CD4-positive, alpha-beta T cell treated with Interleukin-17A for 1 hour (primary cell): Measurements from ENCODE around the gene IPO4.

Experiments used
- DNase-seq: peaks from one replicate; pipeline ENCODE4 v3.0.0-alpha.2; 2020

Gene IPO4

GRCh38 chr14:24146978-24147760 is 41.4 kb downstream of the IPO4 start, which contains the start of gene RNF31:
TSS of gene RNF31 (plus strand) at chr14:24147498. CDS start at chr14:24147699, 201 bp downstream.
- peak; percentile 97 for DNase-seq

DNA sequence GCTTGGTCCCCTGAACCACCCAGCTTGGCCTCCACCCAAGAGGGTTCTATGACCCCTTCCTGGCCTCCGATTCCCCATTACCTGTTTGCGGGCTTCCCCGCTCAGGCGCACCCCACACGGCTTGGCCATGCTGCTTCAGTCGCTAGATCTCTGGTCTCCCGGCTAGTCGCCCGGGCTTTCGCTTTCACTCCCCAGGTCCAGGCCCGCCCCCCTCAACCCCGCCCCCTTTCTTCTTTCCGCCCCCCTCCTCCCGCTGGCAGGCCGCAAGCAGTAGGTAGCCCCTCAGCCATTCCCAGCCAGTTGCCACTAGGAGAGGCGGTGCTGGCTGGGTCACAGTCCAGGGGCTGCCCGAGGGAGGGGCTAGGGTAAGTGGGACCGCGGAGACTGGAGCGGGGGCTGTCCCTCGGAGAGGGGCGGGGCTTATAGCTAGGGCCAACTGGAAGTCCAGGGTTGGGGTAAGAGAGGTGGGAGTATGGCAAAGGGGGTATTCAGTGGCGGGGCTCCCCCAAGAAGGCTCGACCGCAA is 42.1 kb downstream of the IPO4 start, which contains the start of gene PSME2:
Gene PSME2, minus strand, starts transcription at position 158 of the 525 bp plus-strand sequence. Its CDS starts 29 bp downstream, at position 129.
- DNase-seq = peak; percentile 92

DNA sequence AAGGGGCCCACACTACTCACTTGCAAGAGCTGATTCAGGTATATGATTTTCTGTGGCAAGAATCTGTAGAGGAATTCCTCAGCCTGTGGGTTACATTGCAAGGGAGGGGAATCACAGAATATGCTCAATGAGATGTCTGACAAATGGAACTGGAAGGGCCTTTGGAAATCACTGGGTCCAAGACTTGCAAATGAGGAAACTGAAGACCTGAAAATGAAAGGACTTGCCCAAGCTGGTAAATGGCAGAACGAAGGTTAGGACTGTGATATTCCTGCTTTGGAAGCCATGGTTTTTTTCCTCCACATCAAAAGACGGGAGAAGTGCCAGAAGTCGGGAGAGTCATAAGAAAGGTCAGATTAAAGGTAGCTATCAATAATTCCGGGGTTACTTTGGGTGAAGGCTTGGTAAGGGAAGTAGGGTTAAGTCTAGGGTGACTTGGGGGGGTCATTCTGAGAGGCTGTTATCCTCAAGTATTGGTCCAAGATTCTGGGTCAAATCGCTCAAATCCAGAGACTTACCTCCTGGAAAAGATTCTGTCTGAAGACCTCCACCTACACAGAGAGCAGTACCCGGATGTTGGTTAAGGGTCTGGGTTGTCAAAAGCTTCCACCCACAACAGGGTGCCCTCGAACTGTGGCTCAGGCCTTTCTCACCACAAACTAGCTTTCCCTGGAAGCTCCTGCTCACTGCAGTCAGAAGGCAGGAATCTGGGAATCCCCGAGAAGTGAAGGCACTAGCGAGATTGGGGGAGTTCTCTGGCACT is 42.7 kb downstream of the IPO4 start:
- no peak for DNase-seq

- no peak for DNase-seq
Measured at GRCh38 chr14:24145219-24145618, 43.4 kb downstream of the IPO4 start.

- DNase-seq = no peak
Measured at GRCh38 chr14:24144451-24144850, 44.2 kb downstream of the IPO4 start.

GRCh38 chr14:24143511-24143910 is 45.1 kb downstream of the IPO4 start:
- no peak for DNase-seq

DNA sequence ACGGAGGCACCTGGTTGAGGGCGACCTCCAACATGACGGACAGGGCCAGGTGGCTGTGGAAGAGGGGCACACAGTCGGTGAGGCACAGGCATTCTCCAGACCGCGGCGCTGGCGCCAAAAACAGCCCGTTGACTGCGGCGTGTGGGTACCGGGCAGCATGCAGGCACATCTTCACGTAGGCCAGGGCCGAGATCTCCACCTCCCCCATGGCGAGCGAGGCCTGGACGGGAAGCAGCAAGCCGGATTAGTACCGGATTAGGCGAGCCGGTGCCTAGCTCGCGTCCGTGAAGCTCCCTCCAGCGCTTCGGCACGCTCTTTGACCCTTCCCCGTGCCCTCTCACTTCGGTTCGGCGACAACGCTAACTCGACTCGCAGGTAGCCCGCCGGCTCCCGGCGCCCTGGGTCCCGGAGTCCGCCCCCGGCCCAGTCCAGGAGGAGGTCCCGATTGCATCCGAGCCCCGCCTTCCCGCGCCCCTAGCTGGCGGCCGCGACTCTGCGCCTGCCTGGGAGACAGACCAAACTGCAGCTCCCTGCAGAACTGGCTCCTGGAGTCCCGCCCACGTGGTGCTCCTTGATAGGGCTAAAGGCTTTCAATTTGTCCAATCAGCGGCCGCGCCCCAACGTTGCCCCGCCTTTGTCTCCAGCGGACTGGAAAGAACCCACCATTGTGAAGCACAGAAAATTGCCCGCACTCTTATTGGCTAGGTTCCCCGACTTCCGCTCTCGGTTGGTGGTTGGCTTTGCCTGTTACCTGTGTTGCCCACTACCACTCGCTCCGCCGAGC is 47.3 kb downstream of the IPO4 start, which contains the start of gene EMC9:
Gene EMC9, minus strand, starts transcription at position 495 of the 784 bp plus-strand sequence. Its CDS starts 287 bp downstream, at position 208.
- DNase-seq = peak; percentile 100

DNA sequence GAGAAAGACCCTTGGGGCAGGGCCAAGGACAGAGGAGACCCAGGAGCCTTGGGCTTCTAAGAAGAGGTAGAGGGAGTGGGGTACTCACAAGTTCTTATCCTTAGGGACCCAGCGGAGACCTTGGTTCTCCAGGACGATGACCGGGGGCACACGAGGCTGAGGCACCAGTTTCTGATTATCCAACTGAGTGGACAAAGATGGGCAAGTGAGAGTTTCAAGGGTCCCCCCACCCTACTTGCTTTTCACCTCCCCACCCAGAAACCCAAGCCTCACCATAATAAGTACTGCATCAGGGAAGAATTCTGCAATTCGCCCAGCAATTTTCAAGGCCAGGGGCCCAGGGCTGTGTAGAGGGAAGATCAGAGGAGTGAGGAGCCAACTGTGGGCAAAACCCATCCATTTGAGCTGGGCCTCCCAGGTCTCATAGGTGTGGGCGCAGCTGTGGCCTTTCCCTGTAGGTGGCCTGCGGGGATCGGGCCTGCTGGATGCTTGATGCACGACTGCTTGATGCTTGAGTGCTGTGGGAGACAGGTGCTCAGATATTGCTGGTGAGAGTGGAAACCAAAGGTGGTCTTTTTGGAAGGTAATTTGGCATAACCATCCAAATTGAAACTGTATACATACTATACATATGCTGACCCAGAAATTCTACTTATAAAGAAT is 49.2 kb downstream of the IPO4 start:
- DNase-seq = peak; percentile 36

GRCh38 chr14:24138396-24139271 is 50.0 kb downstream of the IPO4 start:
- DNase-seq = no peak

DNA sequence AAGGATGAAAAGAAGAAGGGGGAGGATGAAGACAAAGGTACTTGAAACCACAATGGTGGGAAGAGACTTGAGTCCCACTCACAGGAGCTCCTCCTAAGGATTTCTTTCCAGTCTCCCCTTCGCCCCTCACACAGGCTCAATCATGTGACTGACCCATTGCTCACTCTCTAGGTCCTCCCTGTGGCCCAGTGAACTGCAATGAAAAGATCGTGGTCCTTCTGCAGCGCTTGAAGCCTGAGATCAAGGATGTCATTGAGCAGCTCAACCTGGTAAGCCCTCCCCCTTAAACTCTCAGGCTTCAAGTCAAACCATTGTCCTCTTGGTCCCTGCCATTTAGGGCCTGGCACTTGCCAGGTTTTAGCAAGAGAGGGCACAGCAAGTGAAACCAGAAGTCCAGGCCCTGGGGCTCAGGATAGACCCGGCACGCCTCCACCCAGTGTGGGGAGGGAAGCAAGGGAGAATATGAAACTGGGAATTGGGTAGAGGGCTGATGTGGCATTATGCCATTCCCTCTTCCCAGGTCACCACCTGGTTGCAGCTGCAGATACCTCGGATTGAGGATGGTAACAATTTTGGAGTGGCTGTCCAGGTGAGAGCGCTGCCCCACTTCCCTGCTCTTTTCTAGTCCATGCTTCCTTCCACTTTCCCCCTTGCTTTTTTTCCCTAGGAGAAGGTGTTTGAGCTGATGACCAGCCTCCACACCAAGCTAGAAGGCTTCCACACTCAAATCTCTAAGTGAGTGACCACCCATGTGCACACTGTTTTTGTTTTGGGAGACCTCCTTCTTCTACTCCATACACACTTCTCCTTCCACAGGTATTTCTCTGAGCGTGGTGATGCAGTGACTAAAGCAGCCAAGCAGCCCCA is 50.9 kb downstream of the IPO4 start:
- no peak for DNase-seq

- DNase-seq = no peak
Measured at GRCh38 chr14:24136684-24137528, 51.7 kb downstream of the IPO4 start.

DNA sequence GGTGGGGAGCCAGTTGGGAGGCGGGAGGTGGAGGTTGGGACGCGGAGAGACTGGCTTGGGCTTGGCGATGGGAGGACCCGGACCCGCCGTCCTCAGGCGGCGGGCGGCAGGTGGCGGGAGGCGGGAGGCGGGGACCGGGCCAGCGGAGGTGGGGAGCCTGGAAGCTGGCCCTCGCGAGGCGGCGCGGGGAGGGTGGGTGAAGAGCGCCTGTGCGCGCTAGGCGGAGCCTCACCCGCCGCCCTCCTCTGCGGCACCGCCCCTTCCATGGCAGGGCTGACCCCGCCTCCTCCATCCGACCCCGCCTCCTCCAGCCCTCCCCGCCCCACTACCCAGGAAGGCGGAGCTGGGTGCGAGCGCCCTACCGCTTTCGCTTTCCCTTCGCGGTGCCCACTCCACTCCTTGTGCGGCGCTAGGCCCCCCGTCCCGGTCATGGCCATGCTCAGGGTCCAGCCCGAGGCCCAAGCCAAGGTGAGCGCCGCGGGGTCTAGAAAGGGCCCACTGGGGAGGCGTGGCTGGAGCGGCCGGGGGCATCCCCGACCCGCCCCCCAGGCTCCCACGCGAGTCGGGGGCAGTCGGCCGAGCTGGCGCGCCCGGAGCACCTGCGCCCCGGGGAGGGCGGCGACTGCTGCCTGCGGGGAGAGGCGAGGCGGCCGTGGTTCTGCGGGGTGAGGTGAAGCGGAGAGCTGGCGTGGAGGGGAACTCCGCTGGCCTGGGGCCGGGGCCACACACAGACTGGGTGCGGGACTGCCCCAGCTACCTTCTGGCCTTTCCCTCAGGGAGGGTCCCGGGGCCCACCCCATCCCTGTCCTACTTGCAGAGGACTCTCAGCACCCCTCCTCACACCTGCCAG is 52.6 kb downstream of the IPO4 start, which contains the start of gene PSME1:
Gene PSME1, plus strand, starts transcription at position 361 of the 850 bp plus-strand sequence. Its CDS starts 69 bp downstream, at position 430.
- peak; percentile 96 for DNase-seq

DNA sequence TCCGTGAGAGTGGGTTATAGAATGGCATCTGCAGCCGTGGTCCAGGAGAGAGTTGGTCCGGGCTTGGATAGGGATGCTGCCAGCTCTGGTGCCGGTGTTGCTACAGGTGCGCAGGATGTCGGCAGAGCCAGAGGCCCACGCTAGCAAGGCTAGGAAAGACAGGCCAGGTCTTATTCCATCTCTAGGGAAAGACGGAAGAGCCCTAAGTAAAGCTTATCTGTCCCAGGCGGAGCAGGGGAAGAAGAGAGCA is 53.1 kb downstream of the IPO4 start:
- no peak for DNase-seq

- no peak for DNase-seq
Measured at GRCh38 chr14:24133735-24134134, 54.9 kb downstream of the IPO4 start.

GRCh38 chr14:24132976-24133375 is 55.6 kb downstream of the IPO4 start:
- DNase-seq = no peak

GRCh38 chr14:24132061-24132685 is 56.4 kb downstream of the IPO4 start:
- DNase-seq = peak; percentile 35

DNA sequence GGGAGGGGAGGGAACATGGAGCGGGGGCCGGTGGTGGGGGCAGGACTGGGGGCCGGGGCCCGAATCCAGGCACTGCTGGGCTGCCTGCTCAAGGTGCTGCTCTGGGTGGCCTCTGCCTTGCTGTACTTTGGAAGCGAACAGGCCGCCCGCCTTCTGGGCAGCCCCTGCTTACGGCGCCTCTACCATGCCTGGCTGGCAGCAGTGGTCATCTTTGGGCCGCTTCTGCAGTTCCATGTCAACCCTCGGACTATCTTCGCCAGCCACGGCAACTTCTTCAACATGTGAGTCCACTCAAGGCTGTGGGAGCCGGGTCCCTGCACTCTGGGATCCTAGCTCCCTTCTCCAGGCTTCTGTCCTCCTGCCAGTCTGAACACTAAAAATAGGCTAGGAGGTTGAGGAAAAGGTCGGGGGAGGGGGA is 57.1 kb downstream of the IPO4 start:
- no peak for DNase-seq
